ENCODE data around the gene GPHN.

GRCh38 chr14:66651536-66652220, 143.7 kb downstream of the GPHN start:
- TF ChIP-seq CTCF (conservative IDR thresholded peaks at IDR 0.05 in 1 of 2, IDR thresholded peaks at IDR 0.05 in 1 of 2; ENCODE audit: extremely low read depth in 1 of 2, insufficient read depth in 1 of 2, low read depth in 1 of 2, low read length in 2 of 2) (no peak), EZH2 (IDR thresholded peaks at IDR 0.05; ENCODE audit: borderline replicate concordance, low read length) (no peak)

Measured in mammary epithelial cell (primary cell).